Measurements from ENCODE around the gene ACTN2.
A peak's percentile ranks its signal among the peaks of the same experiment; 100 is the strongest.
"Not testable (repeated sequence)": the region's sequence is repeated elsewhere in the genome, so short reads cannot be mapped to it uniquely, and the experiment has no call there.

Gene ACTN2

GRCh38 chr1:236685917-236686814 is at the start of gene ACTN2:
Gene ACTN2, plus strand, starts transcription at chr1:236686499. Its CDS starts 175 bp downstream, at chr1:236686674.
- DNase-seq = peak; percentile 78

- no peak for DNase-seq
Measured at GRCh38 chr1:236638945-236639344, 47.4 kb upstream of the ACTN2 start.

GRCh38 chr1:236639686-236640085 is 46.6 kb upstream of the ACTN2 start:
- DNase-seq = peak; percentile 46

- no peak for DNase-seq
Measured at GRCh38 chr1:236642763-236643162, 43.5 kb upstream of the ACTN2 start.

- DNase-seq = no peak
Measured at GRCh38 chr1:236645016-236645680, 41.2 kb upstream of the ACTN2 start.

- DNase-seq = no peak
Measured at GRCh38 chr1:236654511-236654910, 31.8 kb upstream of the ACTN2 start.

- DNase-seq = no peak
Measured at GRCh38 chr1:236654957-236655356, 31.3 kb upstream of the ACTN2 start.

GRCh38 chr1:236657398-236657797 is 28.9 kb upstream of the ACTN2 start:
- DNase-seq = no peak

GRCh38 chr1:236659792-236660587 is 26.3 kb upstream of the ACTN2 start:
- DNase-seq = no peak

- no peak for DNase-seq
Measured at GRCh38 chr1:236663934-236664333, 22.4 kb upstream of the ACTN2 start.

GRCh38 chr1:236668909-236669308 is 17.4 kb upstream of the ACTN2 start:
- not testable (repeated sequence) for DNase-seq

- no peak for DNase-seq
Measured at GRCh38 chr1:236670060-236670459, 16.2 kb upstream of the ACTN2 start.

GRCh38 chr1:236673289-236673919 is 12.9 kb upstream of the ACTN2 start:
- DNase-seq = no peak

- no peak for DNase-seq
Measured at GRCh38 chr1:236677641-236678235, 8.6 kb upstream of the ACTN2 start.

- no peak for DNase-seq
Measured at GRCh38 chr1:236681219-236681618, 5.1 kb upstream of the ACTN2 start.

- DNase-seq = no peak
Measured at GRCh38 chr1:236685205-236685916, 938 bp upstream of the ACTN2 start.

GRCh38 chr1:236686815-236687160 is 489 bp downstream of the ACTN2 start:
- DNase-seq = no peak

GRCh38 chr1:236687273-236687672 is 974 bp downstream of the ACTN2 start:
- no peak for DNase-seq

GRCh38 chr1:236688705-236689104 is 2.4 kb downstream of the ACTN2 start:
- no peak for DNase-seq

- DNase-seq = no peak
Measured at GRCh38 chr1:236689713-236690569, 3.6 kb downstream of the ACTN2 start.

GRCh38 chr1:236691348-236691747 is 5.0 kb downstream of the ACTN2 start:
- no peak for DNase-seq
